Large intestine (tissue), 12 donors: ENCODE measurements around the gene COQ10B. TPM values are rescaled to one million over a fixed set of nuclear protein-coding genes. Genes with fewer than 3 reads are reported as not detected.

Experiments used
- DNase-seq, 2 donors: peaks; one replicate each; pipeline versions ENCODE4 v3.0.0 to v3.0.0-alpha.2; 2013
- H3K27ac ChIP-seq: one replicate; pipeline ENCODE4 v1.5.1; 2013; ENCODE audit warnings: low read length
- H3K27me3 ChIP-seq: 2 replicates; pipeline ENCODE4 v1.6.1; 2013; ENCODE audit warnings: low read length; ENCODE audit not compliant: control insufficient read depth, insufficient read depth
- H3K36me3 ChIP-seq: 2 replicates; pipeline ENCODE4 v1.6.1; 2013; ENCODE audit warnings: low read length; ENCODE audit not compliant: control insufficient read depth, insufficient read depth
- H3K4me1 ChIP-seq: one replicate; pipeline ENCODE4 v1.6.1; 2013; ENCODE audit warnings: low read length; ENCODE audit not compliant: control insufficient read depth, insufficient read depth
- H3K4me3 ChIP-seq: one replicate; pipeline ENCODE4 v1.5.1; 2013; ENCODE audit warnings: low read length
- H3K9me3 ChIP-seq: one replicate; pipeline ENCODE4 v1.6.1; 2013; ENCODE audit warnings: mild to moderate bottlenecking, low read depth, low read length, moderate library complexity; ENCODE audit not compliant: control insufficient read depth
- WGBS: methylation state at CpG from one replicate; pipeline ENCODE4 v1.1.5; 2013; ENCODE audit warnings: low lambda C conversion rate; ENCODE audit not compliant: insufficient coverage; 5-methylcytosine and 5-hydroxymethylcytosine counted together
- long read RNA-seq, 11 donors: transcript quantifications; one replicate each; lab custom pipeline, GENCODE V29; 2026
- polyA plus RNA-seq: library from polyadenylated mRNA; unstranded; fragments of 120-200 nt; gene quantifications from one replicate; pipeline ENCODE4 v1.2.1, GENCODE V29; 2013

The COQ10B gene
- 15.2 TPM for polyA plus RNA-seq
- long read RNA-seq, donor 1, transcript COQ10B-201 (5 exons, 2,239 nt): major isoform, 8 of 832 reads
- long read RNA-seq, donor 1, partial matches to known transcripts: 735 of 832 reads
- long read RNA-seq, donor 1, other reads (novel, unspliced or antisense): 89 of 832 reads
- long read RNA-seq, donor 2, transcript COQ10B-201 (5 exons, 2,239 nt): major isoform, 9 of 2,977 reads
- long read RNA-seq, donor 2, partial matches to known transcripts: 2,759 of 2,977 reads
- long read RNA-seq, donor 2, other reads (novel, unspliced or antisense): 209 of 2,977 reads
- long read RNA-seq, donor 3: 0 reads
- long read RNA-seq, donor 4: 0 reads
- long read RNA-seq, donor 5, partial matches to known transcripts: 0 of 2 reads
- long read RNA-seq, donor 5, other reads (novel, unspliced or antisense): 0 of 2 reads
- long read RNA-seq, donor 6, transcript COQ10B-201 (5 exons, 2,239 nt): major isoform, 5 of 5 reads
- long read RNA-seq, donor 6, partial matches to known transcripts: 0 of 5 reads
- long read RNA-seq, donor 6, other reads (novel, unspliced or antisense): 0 of 5 reads
- long read RNA-seq, donor 7, transcript COQ10B-201 (5 exons, 2,239 nt): major isoform, 6 of 6 reads
- long read RNA-seq, donor 7, partial matches to known transcripts: 0 of 6 reads
- long read RNA-seq, donor 7, other reads (novel, unspliced or antisense): 0 of 6 reads
- long read RNA-seq, donor 8, transcript COQ10B-201 (5 exons, 2,239 nt): major isoform, 12 of 610 reads
- long read RNA-seq, donor 8, partial matches to known transcripts: 598 of 610 reads
- long read RNA-seq, donor 8, other reads (novel, unspliced or antisense): 0 of 610 reads
- long read RNA-seq, donor 9, transcript COQ10B-201 (5 exons, 2,239 nt): major isoform, 10 of 11 reads
- long read RNA-seq, donor 9, partial matches to known transcripts: 0 of 11 reads
- long read RNA-seq, donor 9, other reads (novel, unspliced or antisense): 0 of 11 reads
- long read RNA-seq, donor 10, transcript COQ10B-201 (5 exons, 2,239 nt): major isoform, 12 of 12 reads
- long read RNA-seq, donor 10, partial matches to known transcripts: 0 of 12 reads
- long read RNA-seq, donor 10, other reads (novel, unspliced or antisense): 0 of 12 reads
- long read RNA-seq, donor 11, transcript COQ10B-201 (5 exons, 2,239 nt): major isoform, 7 of 7 reads
- long read RNA-seq, donor 11, partial matches to known transcripts: 0 of 7 reads
- long read RNA-seq, donor 11, other reads (novel, unspliced or antisense): 0 of 7 reads

GRCh38 chr2:197453123-197453913 lies at the start of gene COQ10B:
Gene COQ10B, plus strand, starts transcription at chr2:197453552. Its CDS starts 9 bp downstream, at chr2:197453561.
- H3K27ac ChIP-seq: peak within 1 kb of the TSS; percentile 99
- H3K36me3 ChIP-seq: no peaks in the 10 kb centered on the region
- H3K4me3 ChIP-seq: peak within 1 kb of the TSS; percentile 97
- peaks cover 4% of the 10 kb centered on the region for H3K9me3 ChIP-seq
- no peaks in the 10 kb centered on the region for H3K27me3 ChIP-seq
- WGBS: no CpG with 5 or more reads among the region's 70 CpGs
- DNase-seq: peak; percentile 100
- peaks cover 6% of the 10 kb centered on the region for H3K4me1 ChIP-seq

GRCh38 chr2:197405582-197405981 lies 47.8 kb upstream of the COQ10B start:
- H3K27me3 ChIP-seq: no peaks in the 10 kb centered on the region
- H3K9me3 ChIP-seq: no peaks in the 10 kb centered on the region
- H3K27ac ChIP-seq: no peak overlapping the region
- no peak overlapping the region for H3K4me3 ChIP-seq
- DNase-seq: no peak
- peaks cover 88% of the 10 kb centered on the region for H3K36me3 ChIP-seq
- H3K4me1 ChIP-seq: no peaks in the 10 kb centered on the region
- WGBS: 100% methylated on average over 2 of the region's 2 CpGs

GRCh38 chr2:197414039-197414438 lies 39.3 kb upstream of the COQ10B start:
- no peak overlapping the region for H3K4me3 ChIP-seq
- H3K4me1 ChIP-seq: no peaks in the 10 kb centered on the region
- H3K27me3 ChIP-seq: no peaks in the 10 kb centered on the region
- 75% methylated on average over 2 of the region's 5 CpGs for whole genome bisulfite sequencing
- H3K27ac ChIP-seq: no peak overlapping the region
- no peak for DNase-seq
- H3K9me3 ChIP-seq: no peaks in the 10 kb centered on the region
- peaks cover 87% of the 10 kb centered on the region for H3K36me3 ChIP-seq

GRCh38 chr2:197414515-197414914 lies 38.8 kb upstream of the COQ10B start:
- Histone ChIP-seq H3K27me3 (no peaks in the 10 kb centered on the region), H3K4me3 (no peak overlapping the region), H3K4me1 (no peaks in the 10 kb centered on the region), H3K36me3 (peaks cover 87% of the 10 kb centered on the region), H3K9me3 (no peaks in the 10 kb centered on the region), H3K27ac (no peak overlapping the region)
- WGBS: no CpG with 5 or more reads among the region's 2 CpGs
- no peak for DNase-seq

GRCh38 chr2:197416268-197416667 lies 37.1 kb upstream of the COQ10B start:
- DNase-seq: no peak
- no CpG with 5 or more reads among the region's 1 CpG for WGBS
- no peaks in the 10 kb centered on the region for H3K27me3 ChIP-seq
- peaks cover 84% of the 10 kb centered on the region for H3K36me3 ChIP-seq
- no peak overlapping the region for H3K4me3 ChIP-seq
- no peak overlapping the region for H3K27ac ChIP-seq
- no peaks in the 10 kb centered on the region for H3K9me3 ChIP-seq
- H3K4me1 ChIP-seq: no peaks in the 10 kb centered on the region

GRCh38 chr2:197419438-197419837 lies 33.9 kb upstream of the COQ10B start:
- DNase-seq: no peak
- Histone ChIP-seq H3K9me3 (no peaks in the 10 kb centered on the region), H3K27me3 (no peaks in the 10 kb centered on the region), H3K4me1 (no peaks in the 10 kb centered on the region), H3K27ac (no peak overlapping the region), H3K36me3 (peaks cover 77% of the 10 kb centered on the region), H3K4me3 (no peak overlapping the region)

GRCh38 chr2:197423307-197423706 lies 30.0 kb upstream of the COQ10B start:
- H3K27ac ChIP-seq: no peak overlapping the region
- H3K9me3 ChIP-seq: no peaks in the 10 kb centered on the region
- peaks cover 47% of the 10 kb centered on the region for H3K36me3 ChIP-seq
- no peaks in the 10 kb centered on the region for H3K27me3 ChIP-seq
- no peak overlapping the region for H3K4me3 ChIP-seq
- H3K4me1 ChIP-seq: no peaks in the 10 kb centered on the region
- no peak for DNase-seq
- WGBS: no CpG with 5 or more reads among the region's 2 CpGs

- Histone ChIP-seq H3K4me3 (no peak overlapping the region), H3K27ac (no peak overlapping the region), H3K4me1 (no peaks in the 10 kb centered on the region), H3K27me3 (no peaks in the 10 kb centered on the region), H3K9me3 (no peaks in the 10 kb centered on the region), H3K36me3 (peaks cover 34% of the 10 kb centered on the region)
- DNase-seq: no peak
- no CpG with 5 or more reads among the region's 7 CpGs for WGBS
Observed at GRCh38 chr2:197425550-197425949, 27.8 kb upstream of the COQ10B start.

GRCh38 chr2:197426723-197427603 lies 26.4 kb upstream of the COQ10B start:
- Histone ChIP-seq H3K27ac (no peak overlapping the region), H3K27me3 (no peaks in the 10 kb centered on the region), H3K9me3 (no peaks in the 10 kb centered on the region), H3K36me3 (peaks cover 23% of the 10 kb centered on the region), H3K4me1 (peaks cover 3% of the 10 kb centered on the region), H3K4me3 (no peak overlapping the region)
- 90% methylated on average over 1 of the region's 2 CpGs for WGBS
- peak in 1 of 2 donors; percentile 25 for DNase-seq
